ENCODE results near the gene MAD1L1. TPM values are rescaled to one million over a fixed set of nuclear protein-coding genes. Genes with fewer than 3 reads are reported as not detected.

MAD1L1 gene
- total RNA-seq, 1 donor from 2014 or later, result 48.4 TPM

- Histone ChIP-seq H3K4me1 (no peaks in the 10 kb centered on the region), H3K36me3 (no peaks in the 10 kb centered on the region), H3K9me3 (no peaks in the 10 kb centered on the region), H3K27ac (no peak overlapping the region), H3K27me3 (no peaks in the 10 kb centered on the region), H3K4me3 (no peak overlapping the region)
- no peak for ATAC-seq
- intact Hi-C loops (cut with DNase I), result no loop called here
- peak; percentile 47 for DNase-seq
- TF ChIP-seq, protein P1, sequence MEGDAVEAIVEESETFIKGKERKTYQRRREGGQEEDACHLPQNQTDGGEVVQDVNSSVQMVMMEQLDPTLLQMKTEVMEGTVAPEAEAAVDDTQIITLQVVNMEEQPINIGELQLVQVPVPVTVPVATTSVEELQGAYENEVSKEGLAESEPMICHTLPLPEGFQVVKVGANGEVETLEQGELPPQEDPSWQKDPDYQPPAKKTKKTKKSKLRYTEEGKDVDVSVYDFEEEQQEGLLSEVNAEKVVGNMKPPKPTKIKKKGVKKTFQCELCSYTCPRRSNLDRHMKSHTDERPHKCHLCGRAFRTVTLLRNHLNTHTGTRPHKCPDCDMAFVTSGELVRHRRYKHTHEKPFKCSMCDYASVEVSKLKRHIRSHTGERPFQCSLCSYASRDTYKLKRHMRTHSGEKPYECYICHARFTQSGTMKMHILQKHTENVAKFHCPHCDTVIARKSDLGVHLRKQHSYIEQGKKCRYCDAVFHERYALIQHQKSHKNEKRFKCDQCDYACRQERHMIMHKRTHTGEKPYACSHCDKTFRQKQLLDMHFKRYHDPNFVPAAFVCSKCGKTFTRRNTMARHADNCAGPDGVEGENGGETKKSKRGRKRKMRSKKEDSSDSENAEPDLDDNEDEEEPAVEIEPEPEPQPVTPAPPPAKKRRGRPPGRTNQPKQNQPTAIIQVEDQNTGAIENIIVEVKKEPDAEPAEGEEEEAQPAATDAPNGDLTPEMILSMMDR (IDR thresholded peaks at IDR 0.05), result no peak
These were observed 223.7 kb downstream of the MAD1L1 start for GRCh38 chr7:2008936-2009540.

- DNase-seq (peak; percentile 43), ATAC-seq (no peak)
- intact Hi-C loops (cut with DNase I), result no loop called here
- Histone ChIP-seq H3K4me1 (no peaks in the 10 kb centered on the region), H3K27me3 (no peaks in the 10 kb centered on the region), H3K27ac (no peak overlapping the region), H3K9me3 (no peaks in the 10 kb centered on the region), H3K4me3 (no peak overlapping the region), H3K36me3 (no peaks in the 10 kb centered on the region)
- TF ChIP-seq, protein P1 (IDR thresholded peaks at IDR 0.05), result no peak
These were observed 224.4 kb downstream of the MAD1L1 start for GRCh38 chr7:2008101-2008935.

GRCh38 chr7:2007551-2007950 lies 225.2 kb downstream of the MAD1L1 start:
- H3K27me3 ChIP-seq, result no peaks in the 10 kb centered on the region
- TF ChIP-seq, protein P1 (IDR thresholded peaks at IDR 0.05), result no peak
- DNase-seq (no peak), ATAC-seq (no peak)
- H3K4me1 ChIP-seq, result no peaks in the 10 kb centered on the region
- no peak overlapping the region for H3K27ac ChIP-seq
- H3K4me3 ChIP-seq, result no peak overlapping the region
- H3K36me3 ChIP-seq, result no peaks in the 10 kb centered on the region
- no peaks in the 10 kb centered on the region for H3K9me3 ChIP-seq
- intact Hi-C loops (cut with DNase I), result no loop called here

- H3K36me3 ChIP-seq, result no peaks in the 10 kb centered on the region
- H3K27ac ChIP-seq, result no peak overlapping the region
- intact Hi-C loops (cut with DNase I), result no loop called here
- DNase-seq (peak; percentile 43), ATAC-seq (no peak)
- TF ChIP-seq, protein P1 (IDR thresholded peaks at IDR 0.05), result no peak
- H3K4me1 ChIP-seq, result no peaks in the 10 kb centered on the region
- no peak overlapping the region for H3K4me3 ChIP-seq
- H3K27me3 ChIP-seq, result no peaks in the 10 kb centered on the region
- no peaks in the 10 kb centered on the region for H3K9me3 ChIP-seq
These were observed 225.8 kb downstream of the MAD1L1 start for GRCh38 chr7:2006921-2007381.

DNA sequence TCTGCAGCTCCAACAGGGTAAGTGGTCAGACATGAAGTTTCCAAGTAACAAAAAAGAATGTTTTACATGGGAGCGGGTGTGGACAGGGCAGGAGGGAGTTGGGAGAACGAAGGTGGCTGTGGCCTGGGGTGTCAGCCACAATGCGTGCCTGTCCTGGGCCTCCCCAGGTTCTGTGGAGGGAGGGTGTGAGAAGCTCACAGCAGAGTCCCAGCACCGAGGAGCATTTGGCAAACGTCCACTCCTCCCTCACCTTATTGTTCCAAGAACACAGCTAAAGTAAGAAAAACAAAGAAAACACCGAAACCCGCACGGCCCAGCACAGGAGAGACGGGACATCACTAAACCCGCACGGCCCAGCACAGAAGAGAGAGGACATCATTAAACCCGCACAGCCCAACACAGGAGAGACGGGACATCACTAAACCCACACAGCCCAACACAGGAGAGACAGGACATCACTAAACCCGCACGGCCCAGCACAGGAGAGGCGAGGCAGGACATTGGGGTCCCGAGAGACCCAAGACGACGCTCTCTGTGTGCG lies 226.4 kb downstream of the MAD1L1 start:
- peak; percentile 46 for DNase-seq
- Histone ChIP-seq H3K4me1 (no peaks in the 10 kb centered on the region), H3K4me3 (no peak overlapping the region), H3K9me3 (no peaks in the 10 kb centered on the region), H3K27ac (no peak overlapping the region), H3K36me3 (no peaks in the 10 kb centered on the region), H3K27me3 (no peaks in the 10 kb centered on the region)
- no peak for ATAC-seq
- intact Hi-C loops (cut with DNase I), result no loop called here
- TF ChIP-seq, protein P1 (IDR thresholded peaks at IDR 0.05), result no peak

Measured in upper lobe of right lung (tissue), 1 donor.